Small intestine (tissue), 7 donors: ENCODE data around the gene OR2S2. TPM values are rescaled to one million over a fixed set of nuclear protein-coding genes. Genes with fewer than 3 reads are reported as not detected.
A peak's percentile ranks its signal among the peaks of the same experiment; 100 is the strongest.
"Not testable (repeated sequence)": the region's sequence is repeated elsewhere in the genome, so short reads cannot be mapped to it uniquely, and the experiment has no call there.

ENCODE experiments used
- DNase-seq, 2 donors: peaks; one replicate each; pipeline versions ENCODE4 v3.0.0 to v3.0.0-alpha.2; 2013
- FAIRE-seq: peaks from 2 replicates; lab custom pipeline; 2012; peaks lifted over from hg19 to GRCh38; lab: Jason Lieb, UNC
- H3K27ac ChIP-seq, 3 donors: one replicate each; pipeline ENCODE4 v1.5.1; 2013; ENCODE audit warnings: low read length in 2 of 3, mild to moderate bottlenecking in 2 of 3, control low read depth in 1 of 3, inconsistent platforms in 1 of 3, low read depth in 1 of 3, moderate library complexity in 1 of 3
- H3K27me3 ChIP-seq, 3 donors: one replicate each; pipeline ENCODE4 v1.6.1; 2013; ENCODE audit warnings: low read length in 3 of 3, inconsistent platforms in 1 of 3; ENCODE audit not compliant: control insufficient read depth in 3 of 3, insufficient read depth in 3 of 3
- H3K36me3 ChIP-seq, 3 donors: one replicate each; pipeline ENCODE4 v1.6.1; 2013; ENCODE audit warnings: low read length in 3 of 3, inconsistent platforms in 1 of 3, low read depth in 1 of 3, mild to moderate bottlenecking in 1 of 3, moderate library complexity in 1 of 3; ENCODE audit not compliant: control insufficient read depth in 3 of 3, insufficient read depth in 2 of 3
- H3K4me1 ChIP-seq, 3 donors: one replicate each; pipeline ENCODE4 v1.6.1; 2013; ENCODE audit warnings: low read length in 2 of 3, inconsistent platforms in 1 of 3, low read depth in 1 of 3, mild to moderate bottlenecking in 1 of 3, moderate library complexity in 1 of 3; ENCODE audit not compliant: control insufficient read depth in 3 of 3, insufficient read depth in 2 of 3
- H3K4me3 ChIP-seq, 3 donors: one replicate each; pipeline ENCODE4 v1.5.1; 2013; ENCODE audit warnings: low read length in 3 of 3, control low read depth in 1 of 3, inconsistent platforms in 1 of 3, low read depth in 1 of 3, mild to moderate bottlenecking in 1 of 3, moderate library complexity in 1 of 3
- H3K9me3 ChIP-seq, 2 donors: one replicate each; pipeline ENCODE4 v1.6.1; 2013; ENCODE audit warnings: low read depth in 1 of 2, low read length in 1 of 2; ENCODE audit not compliant: control insufficient read depth in 2 of 2, insufficient read depth in 1 of 2
- WGBS, 3 donors: extraction: QIAGEN DNeasy Blood & Tissue Kit; methylation state at CpG; one replicate each; pipeline ENCODE4 v1.1.7; 2013; 5-methylcytosine and 5-hydroxymethylcytosine counted together
- polyA plus RNA-seq, 4 donors: library from polyadenylated mRNA; stranded (reverse) in 3 of 4; unstranded in 1 of 4; fragments of 200-250 nt in 3 of 4; fragments of 120-200 nt in 1 of 4; gene quantifications; one replicate each; pipeline versions ENCODE4 v1.2.1 to v1.2.3, GENCODE V29; 2013
- donor health status: healthy with polysubstance abuse.
- donor health status: control.
- donor health status: control.
- donor health status: Bipolar disorder and iron deficiency.
- donor health status: healthy.

Gene OR2S2
- polyA plus RNA-seq, 4 donors, result 0.06 TPM; not detected in 3

GRCh38 chr9:35923598-35923926 is 34.4 kb downstream of the OR2S2 start:
- H3K4me1 ChIP-seq, result peaks cover 8 to 40% (median 15%) of the 10 kb centered on the region in 3 donors
- 95 to 100% (median 100%) methylated on average over 1 of the region's 1 CpG for WGBS, 3 donors

DNA sequence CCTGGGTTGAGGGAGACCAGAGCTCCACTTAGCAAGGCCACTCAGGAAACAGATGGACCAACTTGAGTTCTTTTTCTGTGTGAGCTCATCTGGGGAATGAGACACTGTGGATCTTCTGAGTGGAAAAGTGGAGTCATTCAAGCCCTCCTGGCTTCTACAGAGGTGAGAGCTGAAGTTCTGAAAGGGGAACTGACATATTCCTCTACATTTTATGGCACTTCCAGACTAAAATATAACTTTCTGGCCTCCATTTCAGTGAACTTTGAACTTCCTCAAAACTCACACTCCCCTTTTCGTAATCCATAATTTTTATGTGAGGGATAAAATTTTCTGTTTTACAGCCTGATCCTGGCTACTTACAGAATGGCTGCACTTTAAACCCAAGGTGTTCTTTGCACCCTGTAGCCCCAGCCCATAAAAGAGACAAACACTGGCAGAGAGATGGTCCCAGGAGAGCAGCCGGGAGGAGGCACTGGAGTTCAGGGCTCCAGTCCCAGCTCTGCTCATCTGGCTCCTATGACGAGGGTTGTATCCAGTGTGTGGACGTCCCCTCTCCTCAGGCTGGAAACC is 37.8 kb downstream of the OR2S2 start:
- 18 to 58% (median 26%) methylated on average over 4 of the region's 4 CpGs for WGBS, 3 donors
- Histone ChIP-seq H3K4me3 (no peak overlapping the region), H3K9me3 (no peaks in the 10 kb centered on the region), H3K27ac (peak overlapping the region; percentile 74 to 89 (median 81)), H3K4me1 (peaks cover 13 to 73% (median 15%) of the 10 kb centered on the region in 3 donors), H3K27me3 (no peaks in the 10 kb centered on the region), H3K36me3 (no peaks in the 10 kb centered on the region)
- DNase-seq, result peak; percentile 87 to 90
- no peak for FAIRE-seq

More at GRCh38 chr9:35923598-35923926, 34.4 kb downstream of the OR2S2 start:
- no peaks in the 10 kb centered on the region for H3K27me3 ChIP-seq
- no peaks in the 10 kb centered on the region for H3K9me3 ChIP-seq
- DNase-seq (no peak), FAIRE-seq (no peak)
- H3K27ac ChIP-seq, result peak overlapping the region; percentile 56 to 64 (median 60)
- H3K36me3 ChIP-seq, result no peaks in the 10 kb centered on the region
- H3K4me3 ChIP-seq, result no peak overlapping the region

DNA sequence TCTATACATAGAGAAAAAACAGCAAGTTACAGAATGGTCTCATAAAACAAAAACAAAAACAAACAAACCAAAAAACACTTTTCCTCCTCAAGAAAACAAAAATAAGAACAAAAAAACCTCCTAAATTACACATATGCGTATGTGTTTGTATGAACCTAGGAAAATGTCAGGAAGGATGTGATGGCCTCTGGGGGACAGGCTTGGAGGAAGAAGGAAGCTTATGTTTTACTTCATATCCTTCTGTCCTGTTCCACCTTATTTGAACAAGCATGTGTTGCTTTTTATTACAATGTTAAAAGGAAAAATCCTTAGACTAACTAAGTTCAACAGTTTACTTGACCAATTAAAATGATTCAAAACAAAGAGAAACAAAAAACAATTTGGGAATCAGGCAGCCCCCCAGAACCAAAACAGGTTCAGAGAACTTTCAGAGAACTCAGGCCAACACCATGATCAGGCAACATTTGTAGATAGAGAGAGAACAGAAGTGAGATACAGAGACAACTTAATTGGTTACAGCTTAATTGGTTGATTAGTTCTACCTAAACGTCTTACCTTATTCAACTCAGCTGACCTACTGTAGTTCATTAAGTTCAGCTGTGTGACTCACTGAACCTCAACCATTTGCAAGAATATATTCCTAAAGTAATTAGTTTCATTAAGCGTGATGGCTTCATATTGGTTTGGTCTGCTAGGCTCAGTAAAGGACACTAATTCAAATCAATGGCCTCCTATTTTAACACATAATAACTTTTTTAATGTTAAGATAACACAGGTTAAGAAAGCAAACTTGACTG is 38.5 kb downstream of the OR2S2 start:
- no peak for FAIRE-seq
- DNase-seq, result peak in 1 of 2 donors; percentile 86
- peak overlapping the region; percentile 64 to 89 (median 74) for H3K27ac ChIP-seq

GRCh38 chr9:35918780-35919179 is 39.2 kb downstream of the OR2S2 start:
- DNase-seq (no peak), FAIRE-seq (no peak)
- Histone ChIP-seq H3K27me3 (no peaks in the 10 kb centered on the region), H3K4me3 (no peak overlapping the region), H3K36me3 (no peaks in the 10 kb centered on the region), H3K27ac (peak overlapping the region in 2 of 3 donors; percentile 6 to 89), H3K4me1 (peaks cover 13 to 81% (median 15%) of the 10 kb centered on the region in 3 donors), H3K9me3 (no peaks in the 10 kb centered on the region)
- 75 to 83% (median 82%) methylated on average over 3 of the region's 3 CpGs for WGBS, 3 donors

More for the DNA sequence above, 38.5 kb downstream of the OR2S2 start:
- WGBS, 3 donors, result 39 to 64% (median 55%) methylated on average over 3 of the region's 3 CpGs
- no peak overlapping the region for H3K4me3 ChIP-seq
- H3K4me1 ChIP-seq, result peaks cover 13 to 80% (median 15%) of the 10 kb centered on the region in 3 donors
- no peaks in the 10 kb centered on the region for H3K36me3 ChIP-seq
- no peaks in the 10 kb centered on the region for H3K27me3 ChIP-seq
- no peaks in the 10 kb centered on the region for H3K9me3 ChIP-seq

GRCh38 chr9:35917261-35917660 is 40.7 kb downstream of the OR2S2 start:
- no peaks in the 10 kb centered on the region for H3K36me3 ChIP-seq
- no peaks in the 10 kb centered on the region for H3K27me3 ChIP-seq
- peaks cover 10 to 70% (median 12%) of the 10 kb centered on the region in 3 donors for H3K4me1 ChIP-seq
- no peak overlapping the region for H3K4me3 ChIP-seq
- no peak for DNase-seq
- peak overlapping the region in 1 of 3 donors; percentile 89 for H3K27ac ChIP-seq
- FAIRE-seq, result no peak
- no peaks in the 10 kb centered on the region for H3K9me3 ChIP-seq
- WGBS, 3 donors, result 79 to 89% (median 85%) methylated on average over 4 of the region's 4 CpGs

GRCh38 chr9:35915681-35916294 is 42.2 kb downstream of the OR2S2 start:
- Histone ChIP-seq H3K4me3 (no peak overlapping the region), H3K9me3 (no peaks in the 10 kb centered on the region), H3K36me3 (no peaks in the 10 kb centered on the region), H3K4me1 (peaks cover 9 to 72% (median 9%) of the 10 kb centered on the region in 3 donors), H3K27me3 (no peaks in the 10 kb centered on the region), H3K27ac (peak overlapping the region; percentile 58 to 66 (median 61))
- FAIRE-seq (no peak), DNase-seq (peak in 1 of 2 donors; percentile 62)
- 30 to 70% (median 43%) methylated on average over 16 of the region's 16 CpGs for WGBS, 3 donors

DNA sequence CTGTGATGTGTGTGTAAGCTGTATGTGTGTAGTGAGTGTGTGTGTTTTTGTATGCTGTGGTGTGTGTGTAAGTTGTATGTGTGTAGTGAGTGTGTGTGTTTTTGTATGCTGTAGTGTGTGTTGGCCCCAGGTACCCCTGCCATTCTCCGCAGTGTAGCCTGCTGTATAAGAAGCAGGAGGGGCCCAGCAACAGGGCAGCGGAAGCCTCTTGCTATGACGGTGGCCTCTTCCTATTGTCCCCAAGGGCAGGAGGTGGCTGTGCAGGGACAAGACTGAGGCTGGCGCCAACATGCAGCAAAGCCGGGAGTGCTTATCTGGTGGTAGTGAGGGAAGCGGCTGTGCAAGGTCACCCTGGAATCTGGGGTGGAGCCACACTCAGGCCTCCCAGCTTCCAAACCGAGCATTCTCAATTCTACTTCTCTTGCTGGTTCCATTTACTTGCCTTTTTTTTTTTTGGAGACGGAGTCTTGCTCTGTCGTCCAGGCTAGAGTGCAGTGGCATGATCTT is 43.6 kb downstream of the OR2S2 start:
- H3K27me3 ChIP-seq, result no peaks in the 10 kb centered on the region
- WGBS, 3 donors, result 10 to 37% (median 22%) methylated on average over 9 of the region's 9 CpGs
- H3K4me3 ChIP-seq, result no peak overlapping the region
- H3K4me1 ChIP-seq, result peaks cover 12 to 62% (median 13%) of the 10 kb centered on the region in 3 donors
- DNase-seq, result peak; percentile 91
- H3K36me3 ChIP-seq, result no peaks in the 10 kb centered on the region
- H3K9me3 ChIP-seq, result no peaks in the 10 kb centered on the region
- peak overlapping the region; percentile 42 to 81 (median 66) for H3K27ac ChIP-seq
- peak; percentile 98 for FAIRE-seq

DNA sequence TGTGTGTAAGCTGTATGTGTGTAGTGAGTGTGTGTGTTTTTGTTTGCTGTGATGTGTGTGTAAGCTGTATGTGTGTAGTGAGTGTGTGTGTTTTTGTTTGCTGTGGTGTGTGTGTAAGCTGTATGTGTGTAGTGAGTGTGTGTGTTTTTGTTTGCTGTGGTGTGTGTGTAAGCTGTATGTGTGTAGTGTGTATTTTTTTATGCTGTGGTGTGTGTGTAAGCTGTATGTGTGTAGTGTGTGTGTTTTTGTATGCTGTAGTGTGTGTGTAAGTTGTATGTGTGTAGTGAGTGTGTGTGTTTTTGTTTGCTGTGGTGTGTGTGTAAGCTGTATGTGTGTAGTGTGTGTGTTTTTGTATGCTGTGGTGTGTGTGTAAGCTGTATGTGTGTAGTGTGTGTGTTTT is 44.5 kb downstream of the OR2S2 start:
- not testable (repeated sequence) for H3K9me3 ChIP-seq, H3K4me3 ChIP-seq, H3K27ac ChIP-seq, H3K27me3 ChIP-seq, H3K36me3 ChIP-seq, DNase-seq, FAIRE-seq
- H3K4me1 ChIP-seq, result peaks cover 17 to 62% (median 19%) of the 10 kb centered on the region in 3 donors
